HG03135 (cell line): ENCODE data around the gene SEC11A.
"Not testable (repeated sequence)": the region's sequence is repeated elsewhere in the genome, so short reads cannot be mapped to it uniquely, and the experiment has no call there.

Source experiments
- ATAC-seq: cut with Tn5 transposase; IDR thresholded peaks from one replicate; pipeline ENCODE4 v1.9.1; 2021; ENCODE audit warnings: mild to moderate bottlenecking, moderate library complexity; ENCODE audit not compliant: unreplicated experiment

Gene SEC11A

DNA sequence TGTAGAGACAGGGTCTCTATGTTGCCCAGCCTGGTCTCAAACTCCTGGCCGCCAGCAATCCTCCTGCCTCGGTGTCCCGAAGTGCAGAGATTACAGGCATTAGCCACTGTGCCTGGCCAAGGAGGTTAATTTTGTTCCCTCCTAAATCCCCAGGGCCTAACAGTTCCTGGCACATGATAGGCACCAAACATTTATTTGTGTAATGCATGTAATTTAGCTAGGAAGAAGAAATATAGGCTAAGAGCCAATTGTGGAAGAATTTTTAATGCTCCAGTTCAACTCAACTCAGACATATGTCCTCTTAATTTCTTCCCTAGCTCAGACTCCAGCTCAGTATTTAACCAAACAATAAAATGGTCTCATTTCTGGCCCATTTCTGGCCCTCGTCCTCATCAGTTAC lies 24.8 kb upstream of the SEC11A start:
- no peak for ATAC-seq

DNA sequence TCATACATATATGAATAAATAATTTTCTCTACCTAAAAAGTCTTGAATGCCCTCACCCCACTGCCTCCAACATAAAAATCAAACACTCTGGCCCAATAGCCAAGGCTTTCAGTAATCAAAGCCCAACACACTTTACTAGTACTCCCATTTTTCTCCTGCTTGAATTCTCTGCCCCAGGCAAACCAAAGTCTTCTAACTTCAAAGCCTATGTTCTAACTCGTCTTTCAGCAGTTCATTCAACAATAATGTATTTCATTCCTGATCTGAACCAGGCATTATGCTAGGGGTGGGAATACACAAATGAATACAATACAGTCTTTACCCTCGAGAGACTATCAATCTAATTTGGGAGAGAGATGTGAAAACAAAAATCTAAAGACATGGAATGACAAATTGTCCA lies 21.1 kb upstream of the SEC11A start:
- ATAC-seq, result no peak

DNA sequence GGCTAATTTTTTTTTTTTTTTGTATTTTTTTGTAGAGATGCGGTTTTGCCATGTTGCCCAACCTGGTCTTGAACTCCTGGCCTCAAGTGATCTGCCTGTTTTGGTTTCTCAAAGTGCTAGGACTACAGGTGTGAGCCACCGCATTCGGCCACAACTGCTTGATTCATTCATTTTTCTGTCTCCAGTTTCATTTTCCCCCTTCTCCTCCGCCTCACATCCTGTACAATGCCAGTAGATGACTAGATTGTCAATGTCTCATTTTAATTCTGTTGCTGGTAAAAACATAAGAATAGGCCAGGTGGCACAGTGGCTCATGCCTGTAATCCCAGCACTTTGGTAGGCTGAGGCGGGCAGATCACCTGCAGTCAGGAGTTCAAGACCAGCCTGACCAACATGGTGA lies 20.4 kb upstream of the SEC11A start:
- ATAC-seq, result peak; percentile 52

DNA sequence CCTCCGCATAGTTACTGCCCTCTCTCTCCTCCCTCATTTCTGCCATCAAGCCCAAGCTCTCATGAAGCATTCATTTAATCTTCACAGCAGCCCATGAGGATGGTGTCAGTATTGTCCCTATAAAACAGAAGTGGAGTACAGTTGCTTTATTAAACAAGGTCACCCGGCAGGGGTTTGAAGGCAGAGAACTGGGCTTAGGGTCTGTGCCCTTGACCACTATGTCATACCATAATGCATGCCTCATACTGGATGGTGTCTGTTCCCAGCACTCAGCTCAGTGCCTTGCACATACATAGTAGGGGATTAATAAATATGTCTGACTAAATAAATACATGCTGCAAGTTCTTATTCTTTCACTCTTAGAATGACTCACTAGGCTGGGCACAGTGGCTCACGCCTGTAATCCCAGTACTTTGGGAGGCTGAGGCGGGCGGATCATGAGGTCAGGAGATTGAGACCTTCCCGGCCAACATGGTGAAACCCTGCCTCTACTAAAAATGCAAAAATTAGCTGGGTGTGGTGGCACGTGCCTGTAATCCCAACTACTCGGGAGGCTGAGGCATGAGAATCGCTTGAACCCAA lies 19.6 kb upstream of the SEC11A start:
- ATAC-seq, result peak; percentile 29

DNA sequence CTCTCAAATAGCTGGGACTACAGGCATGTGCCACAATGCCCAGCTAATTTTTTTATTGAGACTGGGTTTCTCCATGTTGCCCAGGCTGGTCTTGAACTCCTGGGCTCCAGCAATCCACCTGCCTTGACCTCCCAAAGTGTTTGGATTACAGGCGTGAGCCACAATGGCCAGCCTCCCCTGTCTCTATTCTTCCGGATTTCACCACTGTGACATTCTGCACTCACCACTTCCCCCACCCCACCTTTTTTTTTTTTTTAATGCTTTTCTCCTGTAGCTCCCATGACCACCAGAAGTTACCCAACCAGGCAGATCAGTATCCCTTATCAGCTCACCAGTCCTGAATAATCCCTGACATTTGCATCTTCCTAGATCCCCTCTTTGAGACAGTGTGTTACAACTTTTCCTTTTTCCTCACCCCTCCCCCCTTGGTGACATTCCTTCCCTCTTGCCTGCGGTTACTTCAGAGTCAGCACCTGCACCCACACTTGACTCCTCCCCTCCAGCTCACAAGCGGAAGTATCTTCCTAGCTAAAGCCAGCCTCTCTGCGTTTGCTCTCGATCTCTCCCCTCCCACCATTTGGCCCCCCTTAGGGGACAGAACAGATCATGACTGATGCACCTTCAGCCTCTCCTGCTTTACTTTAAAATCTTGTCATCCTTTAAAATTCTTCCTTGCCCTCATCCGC lies 19.0 kb upstream of the SEC11A start:
- ATAC-seq, result peak; percentile 70

DNA sequence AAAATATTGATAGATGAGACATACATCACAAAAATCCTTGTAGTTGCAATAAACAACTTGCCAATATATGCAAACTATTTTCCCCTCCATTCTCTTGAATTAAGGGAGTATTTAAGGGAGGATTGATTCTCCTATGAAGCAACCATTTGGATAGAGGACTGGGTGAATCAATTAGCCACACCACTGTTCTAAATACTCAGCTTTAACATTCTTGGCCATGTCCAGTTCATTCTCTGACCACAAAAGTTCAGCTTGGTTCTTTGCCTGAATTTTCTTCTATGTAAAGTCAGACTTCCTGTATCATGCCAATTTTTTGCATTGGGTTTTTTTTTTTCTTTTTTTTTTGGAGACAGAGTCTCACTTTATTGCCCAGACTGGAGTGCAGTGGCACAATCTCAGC lies 15.8 kb upstream of the SEC11A start:
- no peak for ATAC-seq

DNA sequence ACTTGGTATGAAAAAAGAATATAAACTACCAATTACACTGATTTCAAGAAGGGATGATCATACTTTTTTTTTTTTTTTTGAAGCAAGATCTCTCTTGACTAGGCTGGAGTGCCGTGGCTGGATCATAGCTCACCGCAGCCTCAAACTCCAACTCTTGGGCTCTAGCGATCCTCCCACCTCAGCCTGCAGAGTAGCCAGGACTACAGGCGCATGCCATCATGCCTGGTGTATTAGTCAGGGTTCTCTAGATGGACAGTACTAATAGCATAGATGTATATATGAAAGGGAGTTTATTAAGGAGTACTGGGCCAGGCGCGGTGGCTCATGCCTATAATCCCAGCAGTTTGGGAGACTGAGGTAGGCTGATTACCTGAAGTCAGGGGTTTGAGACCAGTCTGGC lies 11.5 kb upstream of the SEC11A start:
- ATAC-seq, result no peak

DNA sequence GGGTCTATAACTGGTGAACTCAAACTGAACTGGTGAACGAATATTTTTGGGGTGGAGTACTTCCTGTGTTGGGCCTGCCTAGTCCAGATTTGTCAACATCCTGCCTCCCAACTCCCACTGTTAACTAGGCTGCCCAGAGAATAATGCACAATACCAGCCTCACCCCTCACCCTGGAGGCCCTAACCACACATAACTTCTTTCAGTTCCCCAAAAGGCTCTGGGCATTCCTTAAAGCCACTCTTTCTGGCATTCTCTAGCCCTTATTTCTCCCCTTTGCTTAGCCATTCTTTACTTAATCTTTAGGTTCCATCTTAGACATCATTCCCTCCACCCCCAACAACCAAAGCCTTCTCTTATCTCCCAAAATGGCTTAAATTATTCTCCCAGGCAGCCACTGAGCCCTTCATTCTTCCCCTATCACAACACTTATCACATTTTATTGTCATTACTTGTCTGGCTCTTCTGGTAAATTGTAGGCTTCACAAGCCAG lies 9.1 kb upstream of the SEC11A start:
- no peak for ATAC-seq

DNA sequence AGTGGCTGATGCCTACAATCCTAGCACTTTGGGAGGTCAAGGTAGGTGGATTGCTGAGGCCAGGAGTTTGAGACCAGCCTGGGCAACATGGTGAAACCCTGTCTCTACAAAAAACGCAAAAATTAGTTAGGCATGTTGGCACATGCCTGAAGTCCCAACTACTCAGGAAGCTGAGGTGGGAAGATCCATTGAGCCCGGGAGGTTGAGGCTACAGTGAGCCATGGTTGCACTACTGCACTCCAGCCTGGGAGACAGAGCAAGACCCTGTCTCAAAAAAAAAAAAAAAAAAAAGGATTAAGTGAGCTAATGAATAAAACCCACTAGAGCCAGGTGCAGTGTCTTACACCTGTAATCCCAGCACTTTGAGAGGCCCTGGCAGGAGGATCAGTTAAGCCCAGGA lies 6.7 kb upstream of the SEC11A start:
- ATAC-seq, result no peak

DNA sequence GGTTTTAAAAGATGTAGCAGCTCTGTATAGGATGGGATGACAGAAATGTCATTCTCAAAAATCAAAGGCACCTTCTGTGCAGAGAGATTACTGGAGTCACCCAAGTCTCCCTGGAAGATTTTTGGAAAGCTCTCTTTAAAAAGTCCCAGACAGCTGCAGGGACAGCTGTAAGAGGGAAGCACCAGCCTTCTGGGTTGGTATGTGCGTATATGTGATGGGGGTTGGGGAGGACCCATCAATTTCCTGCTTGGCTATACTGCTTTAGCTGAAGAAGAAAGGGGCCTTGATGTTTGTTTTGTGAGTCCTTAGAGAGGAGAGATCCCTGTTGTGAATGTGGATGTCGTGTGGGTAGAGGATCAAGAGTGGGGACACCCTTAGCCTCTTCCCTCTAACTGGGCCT lies 5.4 kb upstream of the SEC11A start:
- ATAC-seq, result no peak

DNA sequence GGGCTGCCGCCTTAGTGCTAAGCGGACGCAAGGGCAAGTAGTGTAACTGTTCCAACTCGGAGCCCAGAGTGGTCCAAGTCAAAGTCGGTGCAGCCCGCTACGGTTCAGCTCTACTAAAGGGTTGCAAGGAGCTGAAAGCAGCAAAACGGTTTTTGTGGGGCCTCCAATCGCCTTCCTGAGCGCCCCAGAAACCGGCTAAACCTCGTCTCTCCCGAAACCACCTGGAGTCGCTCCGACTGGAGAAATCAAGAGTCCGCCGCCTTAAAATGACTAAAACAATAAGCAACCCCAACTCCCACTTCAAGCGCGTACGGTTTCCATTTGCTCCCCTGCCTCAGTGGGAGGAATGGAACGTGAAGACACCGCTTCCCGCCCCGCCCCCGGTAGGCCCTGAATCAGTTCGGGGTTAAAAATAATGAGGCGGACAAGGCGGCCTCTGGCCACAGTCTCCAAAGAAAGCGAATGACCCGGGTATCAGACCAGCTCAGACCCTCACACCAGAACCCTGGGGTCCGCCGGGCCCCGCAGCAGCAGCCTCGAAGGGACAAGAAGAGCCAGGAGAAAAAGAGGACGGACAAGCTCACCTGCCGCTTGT lies 401 bp downstream of the SEC11A start:
- peak; percentile 5 for ATAC-seq

DNA sequence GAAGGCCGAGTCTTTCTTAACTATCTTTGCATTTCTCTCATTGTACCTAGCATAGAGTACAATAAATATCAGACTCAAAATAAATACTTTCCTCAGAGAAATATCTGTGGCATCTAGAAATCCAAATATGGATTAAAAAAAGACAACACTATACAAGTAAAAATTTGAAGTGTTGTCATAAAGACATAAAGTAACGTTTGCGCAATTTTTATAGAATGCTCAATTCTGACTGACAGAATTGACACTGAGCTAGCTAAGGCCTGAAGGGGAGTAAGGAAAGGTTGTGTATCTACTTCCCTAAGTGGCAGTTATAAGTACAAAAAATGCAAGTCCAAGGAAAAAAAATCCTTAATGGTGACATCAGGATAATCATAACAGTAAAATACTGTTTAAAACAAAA lies 1.1 kb downstream of the SEC11A start:
- ATAC-seq, result no peak

DNA sequence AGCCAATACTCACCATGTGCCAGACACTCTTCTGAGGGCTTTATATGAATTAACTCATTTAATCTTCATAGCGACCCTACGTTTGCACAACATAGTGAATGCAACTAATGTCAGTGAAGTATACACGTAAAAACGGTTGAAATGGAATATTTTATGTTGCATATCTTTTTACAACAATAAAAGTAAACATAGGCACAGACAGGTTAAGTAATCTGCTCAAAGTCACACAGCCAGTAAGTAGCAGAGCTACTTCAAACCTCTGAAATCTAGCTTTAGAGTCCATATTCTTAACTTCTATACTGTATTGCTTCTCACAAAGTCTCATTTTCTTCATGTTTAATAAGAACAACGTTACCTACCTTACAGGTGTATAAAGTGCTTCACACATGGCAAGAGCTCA lies 1.6 kb downstream of the SEC11A start:
- no peak for ATAC-seq

DNA sequence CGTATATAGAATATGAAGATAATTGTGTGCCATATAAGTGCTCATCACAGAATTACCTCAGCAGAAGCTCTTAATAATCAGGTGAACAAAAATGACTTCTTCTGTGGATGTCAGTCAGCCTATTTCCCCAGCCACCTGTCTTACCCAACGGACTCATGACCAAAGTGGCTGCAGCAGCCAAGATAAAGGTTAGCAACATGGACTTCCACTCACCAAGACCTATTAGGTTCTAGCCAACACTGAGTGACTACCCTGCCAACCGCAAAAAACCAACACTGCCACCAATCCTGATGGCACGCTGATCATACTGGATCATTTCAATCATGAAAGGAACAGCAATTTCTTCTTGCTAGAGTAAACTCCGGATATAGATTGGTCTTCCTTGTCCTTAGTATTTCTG lies 12.1 kb downstream of the SEC11A start:
- ATAC-seq, result no peak

DNA sequence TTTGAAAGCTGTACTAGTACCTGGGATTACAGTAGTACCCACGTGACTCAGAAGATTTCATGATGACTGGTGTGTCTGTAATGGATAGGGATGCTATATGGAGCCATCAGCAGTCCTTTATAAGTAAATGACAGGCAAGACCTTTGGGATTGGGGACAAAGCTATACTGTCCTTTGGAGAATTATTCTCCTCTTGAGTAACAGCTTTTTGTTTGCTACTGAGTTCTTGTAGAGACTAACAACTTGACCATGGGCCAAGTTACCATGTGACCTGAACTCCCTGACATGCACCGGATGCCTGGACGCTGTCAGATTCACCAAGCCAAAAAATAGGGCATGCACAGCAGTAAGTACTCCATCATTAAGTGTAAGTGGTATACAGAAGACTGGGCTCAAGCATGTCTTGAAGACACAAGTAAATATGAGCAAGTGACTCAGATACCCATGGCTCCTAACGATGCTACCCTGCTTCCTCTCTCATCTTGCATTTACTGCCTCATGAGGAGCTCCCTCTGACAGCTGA lies 12.9 kb downstream of the SEC11A start:
- ATAC-seq, result no peak

DNA sequence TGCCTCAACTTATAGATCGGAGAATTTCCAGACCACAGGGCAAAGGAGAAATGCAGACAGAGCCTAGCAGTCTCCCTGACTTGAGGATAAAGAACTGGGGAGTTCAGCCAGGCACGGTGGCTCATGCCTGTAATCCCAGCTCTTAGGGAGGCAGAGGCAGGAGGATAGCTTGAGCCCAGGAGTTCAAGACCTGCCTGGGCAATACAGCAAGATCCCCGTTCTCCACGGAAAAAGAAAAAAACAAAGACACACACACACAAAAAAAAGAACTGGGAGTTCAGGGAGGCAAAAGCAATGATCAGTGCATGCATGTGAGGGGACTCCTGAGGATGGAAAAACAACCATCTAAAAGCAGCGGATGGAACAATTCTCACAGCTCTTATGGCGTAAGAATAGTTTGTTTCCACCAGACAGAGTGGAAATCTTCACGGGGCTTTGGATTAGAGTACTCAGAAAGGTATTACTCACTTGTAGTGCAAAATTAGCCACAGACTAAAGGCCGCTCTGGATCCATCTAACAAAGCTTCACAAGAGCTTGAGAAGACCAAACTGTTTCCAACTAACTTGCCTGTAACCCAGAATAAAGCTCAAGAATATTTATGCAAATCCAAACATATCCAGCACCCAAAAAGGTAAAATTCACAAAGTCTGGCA lies 16.3 kb downstream of the SEC11A start:
- no peak for ATAC-seq

DNA sequence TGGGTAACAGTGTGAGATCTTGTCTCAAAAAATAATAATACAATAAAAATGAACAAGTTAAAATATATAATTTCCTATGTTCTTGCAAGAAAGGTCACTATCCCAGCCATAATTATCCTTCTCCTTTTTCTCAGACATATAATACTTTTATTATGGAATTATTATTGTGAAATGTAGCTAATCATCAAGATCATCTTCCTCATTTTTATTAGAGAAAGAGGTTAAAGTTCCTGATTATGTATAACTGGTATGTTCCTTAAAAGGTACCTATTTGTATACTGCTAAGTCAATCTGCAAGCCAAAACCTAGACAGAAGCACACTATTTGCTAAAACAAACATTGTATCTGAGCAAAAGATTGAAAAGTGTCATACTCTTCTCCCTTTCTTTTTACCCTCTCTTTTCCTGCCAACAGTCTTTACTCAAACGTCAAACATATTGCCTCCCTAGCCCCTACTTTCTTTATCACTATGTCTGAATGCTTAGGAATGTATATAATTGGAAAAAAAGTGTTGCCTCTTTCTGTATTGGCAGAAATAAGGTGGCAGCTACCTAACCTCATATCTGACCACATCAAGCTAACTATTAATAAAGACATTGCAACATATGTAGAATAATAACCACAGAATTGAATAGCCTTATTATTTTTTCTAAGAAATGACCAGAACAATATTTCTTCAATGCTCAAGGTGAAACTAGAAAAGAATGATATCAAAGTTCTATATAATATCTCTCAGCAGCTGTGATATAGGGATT lies 18.5 kb downstream of the SEC11A start:
- ATAC-seq, result no peak

DNA sequence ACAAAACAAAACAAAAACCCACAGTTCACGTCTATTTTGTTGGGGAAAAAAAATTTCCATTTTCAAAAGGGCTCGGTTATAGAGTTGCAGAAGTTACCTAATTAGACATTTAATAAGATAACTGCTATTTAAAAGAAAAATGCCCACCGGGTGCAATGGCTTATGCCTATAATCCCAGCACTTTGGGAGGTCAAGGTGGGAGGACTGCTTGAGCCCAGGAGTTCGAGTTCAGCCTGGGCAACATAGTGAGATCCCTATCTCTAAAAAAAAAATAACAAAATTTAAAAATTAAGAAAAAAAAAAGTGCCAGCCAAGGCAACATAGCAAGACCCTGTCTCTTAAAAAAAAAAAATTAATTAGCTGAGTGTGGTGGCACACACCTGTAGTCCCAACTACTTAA lies 19.2 kb downstream of the SEC11A start:
- ATAC-seq, result no peak

DNA sequence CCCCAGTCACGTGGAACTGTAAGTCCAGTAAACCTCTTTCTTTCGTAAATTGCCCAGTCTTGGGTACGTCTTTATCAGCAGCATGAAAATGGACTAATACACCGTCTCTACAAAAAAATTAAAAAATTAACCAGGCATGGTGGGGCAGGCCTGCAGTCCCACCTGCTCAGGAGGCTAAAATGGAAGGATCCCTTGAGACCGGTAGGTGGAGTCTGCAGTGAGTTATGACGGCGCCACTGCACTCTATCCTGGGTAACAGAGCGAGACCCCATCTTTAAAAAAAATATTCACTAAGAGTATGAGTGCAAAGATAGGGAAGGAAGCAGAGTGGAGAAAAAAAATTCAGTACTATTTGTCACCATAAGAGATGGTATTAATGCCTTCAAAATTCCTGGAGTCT lies 25.6 kb downstream of the SEC11A start:
- no peak for ATAC-seq

DNA sequence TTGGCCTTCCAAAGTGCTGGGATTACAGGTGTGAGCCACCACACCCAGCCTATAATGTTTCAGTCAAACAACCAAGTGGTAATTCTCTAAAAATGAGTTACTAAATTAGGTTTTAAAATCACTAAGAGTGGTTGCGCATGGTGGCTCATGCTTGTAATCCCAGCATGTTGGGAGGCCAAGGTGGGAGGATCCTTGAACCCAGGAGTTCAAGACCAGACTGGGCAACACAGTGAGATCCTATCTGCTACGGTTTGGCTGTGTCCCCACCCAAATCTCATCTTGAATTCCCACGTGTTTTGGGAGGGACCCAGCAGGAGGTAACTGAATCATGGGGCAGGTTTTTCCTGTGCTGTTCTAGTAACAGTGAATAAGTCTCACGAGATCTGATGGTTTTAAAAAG lies 26.1 kb downstream of the SEC11A start:
- no peak for ATAC-seq

DNA sequence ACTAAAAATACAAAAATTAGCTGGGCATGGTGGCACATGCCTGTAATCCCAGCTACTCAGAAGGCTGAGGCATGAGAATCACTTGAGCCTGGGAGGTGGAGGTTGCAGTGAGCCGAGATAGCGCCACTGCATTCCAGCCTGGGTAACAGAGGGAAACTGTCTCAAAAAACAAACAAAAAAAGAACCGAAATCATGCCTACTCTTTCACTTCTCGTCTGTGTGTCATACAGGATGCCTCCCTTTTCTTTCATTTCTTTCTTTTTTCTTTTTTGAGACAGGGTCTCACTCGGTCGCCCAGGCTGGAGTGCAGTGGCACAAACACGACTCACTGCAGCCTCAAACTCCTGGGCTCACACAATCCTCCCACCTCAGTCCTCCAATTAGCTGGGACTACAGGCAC lies 29.5 kb downstream of the SEC11A start:
- ATAC-seq, result not testable (repeated sequence)
